ENCODE data around the gene METTL25. TPM values are rescaled to one million over a fixed set of nuclear protein-coding genes. Genes with fewer than 3 reads are reported as not detected.

METTL25 gene
- polyA plus RNA-seq, 1 donor (not counting 4 experiments of a cell fraction or from before 2014, with no cell fraction given): 6.0 TPM

GRCh38 chr12:82517808-82518207, 159.5 kb downstream of the METTL25 start:
- dilution Hi-C loops (cut with MboI; ENCODE audit: extremely low pct_ligation_motif_present, low sequenced_read_pairs): no loop called here

DNA sequence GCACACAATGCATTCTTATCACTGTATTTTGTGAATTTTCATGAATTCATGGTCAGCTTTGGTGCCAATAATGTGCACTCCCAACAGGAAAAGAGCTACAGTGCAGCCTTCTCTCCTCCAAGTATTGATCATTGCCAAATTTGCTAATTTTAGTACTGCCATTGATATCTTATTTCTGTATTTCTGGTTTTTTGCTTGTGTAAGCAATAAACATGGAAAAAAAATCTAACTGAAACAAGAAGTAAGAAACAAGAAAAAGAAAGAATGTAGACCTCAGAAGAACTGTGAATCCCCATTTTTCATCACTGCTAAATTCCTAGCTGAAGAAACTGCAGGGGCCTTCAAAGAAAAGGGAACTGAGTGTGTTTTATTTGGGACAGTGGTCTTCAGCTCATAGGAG, 161.2 kb downstream of the METTL25 start:
- no peak for TF ChIP-seq CTCF (optimal IDR thresholded peaks at IDR 0.05 in 1 of 3, IDR thresholded peaks at IDR 0.05 in 1 of 3, conservative IDR thresholded peaks at IDR 0.05 in 1 of 3; ENCODE audit: extremely low read depth in 1 of 3, insufficient read depth in 2 of 3, low read length in 3 of 3)
- Histone ChIP-seq H3K27me3 (ENCODE audit: control insufficient read depth, extremely low read depth, insufficient read depth, low read length) (no peaks in the 10 kb centered on the region), H3K9ac (ENCODE audit: control insufficient read depth, extremely low read depth, insufficient read depth, low read length) (no peak overlapping the region), H3K9me3 (ENCODE audit: control insufficient read depth, low read depth, low read length) (no peaks in the 10 kb centered on the region), H3K4me2 (ENCODE audit: control insufficient read depth, extremely low read depth, insufficient read depth, low read depth, low read length) (no peak overlapping the region), H4K20me1 (ENCODE audit: control insufficient read depth, extremely low read depth, insufficient read depth, low read length) (no peaks in the 10 kb centered on the region), H3K9me1 (ENCODE audit: control insufficient read depth, extremely low read depth, insufficient read depth, low read length) (no peaks in the 10 kb centered on the region), H3K4me1 (ENCODE audit: control insufficient read depth, extremely low read depth, insufficient read depth, low read length) (no peaks in the 10 kb centered on the region), H3K79me2 (ENCODE audit: control insufficient read depth, insufficient read depth, low read length) (no peaks in the 10 kb centered on the region), H3K4me3 (ENCODE audit: control insufficient read depth in 2 of 3, extremely low read depth in 1 of 3, insufficient read depth in 2 of 3, low read depth in 1 of 3, low read length in 3 of 3) (no peak overlapping the region), H3K27ac (ENCODE audit: control insufficient read depth, insufficient read depth, low read length) (no peak overlapping the region), H2AFZ (ENCODE audit: control insufficient read depth, low read length) (no peak overlapping the region), H3K36me3 (ENCODE audit: control insufficient read depth in 2 of 2, extremely low read depth in 1 of 2, insufficient read depth in 2 of 2, low read length in 2 of 2) (no peaks in the 10 kb centered on the region)
- dilution Hi-C loops (cut with MboI; ENCODE audit: extremely low pct_ligation_motif_present, low sequenced_read_pairs): no loop called here
- FAIRE-seq: no peak
- DNase-seq (ENCODE audit: low read depth, low spot score): no peak

More at GRCh38 chr12:82517808-82518207, 159.5 kb downstream of the METTL25 start:
- no peak overlapping the region for H3K4me3 ChIP-seq (ENCODE audit: control insufficient read depth in 2 of 3, extremely low read depth in 1 of 3, insufficient read depth in 2 of 3, low read depth in 1 of 3, low read length in 3 of 3)
- H3K79me2 ChIP-seq (ENCODE audit: control insufficient read depth, insufficient read depth, low read length): no peaks in the 10 kb centered on the region
- H3K4me1 ChIP-seq (ENCODE audit: control insufficient read depth, extremely low read depth, insufficient read depth, low read length): no peaks in the 10 kb centered on the region
- no peaks in the 10 kb centered on the region for H3K9me1 ChIP-seq (ENCODE audit: control insufficient read depth, extremely low read depth, insufficient read depth, low read length)
- H3K4me2 ChIP-seq (ENCODE audit: control insufficient read depth, extremely low read depth, insufficient read depth, low read depth, low read length): no peak overlapping the region
- DNase-seq (ENCODE audit: low read depth, low spot score): no peak
- no peak overlapping the region for H3K9ac ChIP-seq (ENCODE audit: control insufficient read depth, extremely low read depth, insufficient read depth, low read length)
- no peaks in the 10 kb centered on the region for H4K20me1 ChIP-seq (ENCODE audit: control insufficient read depth, extremely low read depth, insufficient read depth, low read length)
- no peaks in the 10 kb centered on the region for H3K9me3 ChIP-seq (ENCODE audit: control insufficient read depth, low read depth, low read length)
- no peaks in the 10 kb centered on the region for H3K27me3 ChIP-seq (ENCODE audit: control insufficient read depth, extremely low read depth, insufficient read depth, low read length)
- H3K36me3 ChIP-seq (ENCODE audit: control insufficient read depth in 2 of 2, extremely low read depth in 1 of 2, insufficient read depth in 2 of 2, low read length in 2 of 2): no peaks in the 10 kb centered on the region
- no peak overlapping the region for H2AFZ ChIP-seq (ENCODE audit: control insufficient read depth, low read length)
- H3K27ac ChIP-seq (ENCODE audit: control insufficient read depth, insufficient read depth, low read length): no peak overlapping the region
- no peak for TF ChIP-seq EZH2 (IDR thresholded peaks at IDR 0.05; ENCODE audit: low read length)
- no peak for TF ChIP-seq CTCF (optimal IDR thresholded peaks at IDR 0.05 in 1 of 3, IDR thresholded peaks at IDR 0.05 in 1 of 3, conservative IDR thresholded peaks at IDR 0.05 in 1 of 3; ENCODE audit: extremely low read depth in 1 of 3, insufficient read depth in 2 of 3, low read length in 3 of 3)
- FAIRE-seq: no peak
